CD4-positive, alpha-beta memory T cell (primary cell): ENCODE data around the gene PSG6. TPM values are rescaled to one million over a fixed set of nuclear protein-coding genes. Genes with fewer than 3 reads are reported as not detected.
"Not testable (repeated sequence)": the region's sequence is repeated elsewhere in the genome, so short reads cannot be mapped to it uniquely, and the experiment has no call there.

Experiments used
- CTCF ChIA-PET: fragments of 350-600 bp; sonication (Branson Sonifier 250); formaldehyde crosslinking; loops from one replicate; lab custom pipeline; 2021; ENCODE audit warnings: inconsistent platforms; ENCODE audit not compliant: partially characterized antibody; lab: Charles Lee
- POLR2A ChIA-PET: fragments of 350-600 bp; sonication (Branson Sonifier 250); formaldehyde crosslinking; loops from one replicate; lab custom pipeline; 2021; ENCODE audit not compliant: partially characterized antibody; lab: Charles Lee
- DNase-seq, 5 donors: peaks; one replicate each; pipeline versions ENCODE4 v3.0.0 to v3.0.0-alpha.2; 2020 to 2022; ENCODE audit warnings: mixed read lengths in 1 of 5
- H3K27ac ChIP-seq: one replicate; pipeline ENCODE4 v1.7.0; 2013; ENCODE audit warnings: low read depth, low read length
- H3K27me3 ChIP-seq: 2 replicates; pipeline ENCODE4 v1.7.0; 2013; ENCODE audit warnings: mild to moderate bottlenecking, low read length, moderate library complexity; ENCODE audit not compliant: insufficient read depth
- H3K36me3 ChIP-seq: 2 replicates; pipeline ENCODE4 v1.7.0; 2013; ENCODE audit warnings: mild to moderate bottlenecking, low read length, moderate library complexity; ENCODE audit not compliant: insufficient read depth
- H3K4me1 ChIP-seq: 2 replicates; pipeline ENCODE4 v1.7.0; 2013; ENCODE audit warnings: mild to moderate bottlenecking, low read length, moderate library complexity; ENCODE audit not compliant: insufficient read depth
- H3K4me3 ChIP-seq, 2 donors: one replicate each; pipeline ENCODE4 v1.7.0; 2013; ENCODE audit warnings: low read length in 2 of 2, mild to moderate bottlenecking in 1 of 2
- H3K9me3 ChIP-seq, 2 donors: one replicate each; pipeline ENCODE4 v1.7.0; 2013; ENCODE audit warnings: low read length in 2 of 2, control low read depth in 1 of 2; ENCODE audit not compliant: control insufficient read depth in 1 of 2
- H3K27ac Mint-ChIP-seq, 7 donors: one replicate each; pipeline ENCODE4 v1.8.0; 2020 to 2021; ENCODE audit warnings: mixed read lengths in 7 of 7, mild to moderate bottlenecking in 6 of 7, inconsistent platforms in 3 of 7, moderate library complexity in 3 of 7
- H3K27me3 Mint-ChIP-seq, 2 donors: one replicate each; pipeline ENCODE4 v1.8.0; 2020 to 2021; ENCODE audit warnings: mixed read lengths in 2 of 2
- H3K36me3 Mint-ChIP-seq, 2 donors: one replicate each; pipeline ENCODE4 v1.8.0; 2020 to 2021; ENCODE audit warnings: mixed read lengths in 2 of 2, inconsistent platforms in 1 of 2, mild to moderate bottlenecking in 1 of 2
- H3K4me1 Mint-ChIP-seq, 4 donors: one replicate each; pipeline ENCODE4 v1.8.0; 2020 to 2021; ENCODE audit warnings: mixed read lengths in 4 of 4, mild to moderate bottlenecking in 1 of 4
- H3K4me3 Mint-ChIP-seq, 8 donors: one replicate each; pipeline ENCODE4 v1.8.0; 2020 to 2021; ENCODE audit warnings: mixed read lengths in 8 of 8, mild to moderate bottlenecking in 7 of 8, moderate library complexity in 6 of 8, inconsistent platforms in 3 of 8
- H3K9me3 Mint-ChIP-seq, 8 donors: one replicate each; pipeline ENCODE4 v1.8.0; 2020 to 2021; ENCODE audit warnings: mixed read lengths in 8 of 8, mild to moderate bottlenecking in 5 of 8, inconsistent platforms in 3 of 8, moderate library complexity in 1 of 8
- intact Hi-C: fragments of 100-400 bp; cut with micrococcal nuclease; formaldehyde crosslinking; loops from one replicate; pipeline ENCODE4 v1.15.1; 2023
- polyA plus RNA-seq, 2 donors: library from polyadenylated mRNA; unstranded; fragments of 300-500 nt; fragmentation: Illumina TruSeq; gene quantifications; one replicate each; pipeline ENCODE4 v1.2.3, GENCODE V29; 2021
- total RNA-seq, 2 experiments: library from RNA; stranded (reverse); gene quantifications; one replicate each; pipeline ENCODE4 v1.2.3, GENCODE V29; 2021

Gene PSG6
- total and polyA plus RNA-seq, 4 experiments from 2014 or later: not detected

DNA sequence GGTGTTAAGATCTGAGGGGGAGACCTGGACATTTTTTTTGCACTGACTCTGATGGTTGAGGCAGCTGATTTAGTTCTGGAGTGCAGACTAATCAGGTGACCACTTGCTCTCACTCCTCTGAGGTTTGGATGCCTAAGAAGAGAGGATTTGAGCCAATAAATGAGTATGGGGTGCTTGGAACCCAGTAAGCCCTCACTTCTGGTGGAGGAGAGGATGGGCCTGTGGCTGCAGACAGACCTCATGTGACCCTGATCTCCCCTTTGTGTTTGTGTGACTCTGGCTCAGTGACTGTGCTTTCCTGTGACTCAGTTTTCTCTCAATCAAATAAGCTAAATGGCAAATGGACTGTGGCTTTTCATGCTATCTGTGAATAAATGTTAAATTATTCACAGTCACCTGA, 16.5 kb upstream of the PSG6 start:
- CTCF ChIA-PET, H3K27me3 Mint-ChIP-seq, H3K27ac ChIP-seq, POLR2A ChIA-PET, H3K9me3 ChIP-seq, H3K9me3 Mint-ChIP-seq, intact Hi-C loops, H3K27me3 ChIP-seq, H3K4me3 Mint-ChIP-seq, H3K27ac Mint-ChIP-seq, H3K4me1 ChIP-seq, H3K4me3 ChIP-seq, H3K36me3 Mint-ChIP-seq, DNase-seq, H3K36me3 ChIP-seq, H3K4me1 Mint-ChIP-seq: not testable (repeated sequence)

- H3K27ac Mint-ChIP-seq, CTCF ChIA-PET, H3K36me3 Mint-ChIP-seq, H3K36me3 ChIP-seq, H3K27ac ChIP-seq, H3K9me3 Mint-ChIP-seq, intact Hi-C loops, H3K4me3 Mint-ChIP-seq, H3K9me3 ChIP-seq, H3K4me1 ChIP-seq, DNase-seq, H3K4me3 ChIP-seq, H3K4me1 Mint-ChIP-seq, H3K27me3 ChIP-seq: not testable (repeated sequence)
- peaks cover 1 to 12% of the 10 kb centered on the region in 2 donors for H3K27me3 Mint-ChIP-seq
- POLR2A ChIA-PET: interaction anchor here (0.6 kb wide), 1 partner anchor 11 kb away, joined by 3 read pairs; no protein-coding TSS in a partner anchor
These were observed 15.7 kb upstream of the PSG6 start for GRCh38 chr19:42933412-42933811.

- H3K9me3 Mint-ChIP-seq, H3K36me3 ChIP-seq, H3K36me3 Mint-ChIP-seq, DNase-seq, H3K4me3 Mint-ChIP-seq, H3K27me3 ChIP-seq, H3K4me1 ChIP-seq, H3K4me3 ChIP-seq, POLR2A ChIA-PET, H3K27ac ChIP-seq, H3K9me3 ChIP-seq, intact Hi-C loops, H3K4me1 Mint-ChIP-seq, CTCF ChIA-PET, H3K27ac Mint-ChIP-seq: not testable (repeated sequence)
- H3K27me3 Mint-ChIP-seq: peaks cover 1 to 16% of the 10 kb centered on the region in 2 donors
These were observed 14.9 kb upstream of the PSG6 start for GRCh38 chr19:42932485-42933101.

GRCh38 chr19:42930214-42930613, 12.5 kb upstream of the PSG6 start:
- DNase-seq, intact Hi-C loops, H3K4me3 Mint-ChIP-seq, H3K27me3 ChIP-seq, H3K36me3 Mint-ChIP-seq, CTCF ChIA-PET, H3K4me1 ChIP-seq, H3K27ac ChIP-seq, H3K36me3 ChIP-seq, H3K9me3 ChIP-seq, H3K9me3 Mint-ChIP-seq, H3K4me1 Mint-ChIP-seq, H3K27ac Mint-ChIP-seq, POLR2A ChIA-PET, H3K4me3 ChIP-seq: not testable (repeated sequence)
- peaks cover 1 to 26% of the 10 kb centered on the region in 2 donors for H3K27me3 Mint-ChIP-seq

GRCh38 chr19:42928896-42929295, 11.2 kb upstream of the PSG6 start:
- Histone ChIP-seq H3K36me3 (no peaks in the 10 kb centered on the region), H3K4me1 (no peaks in the 10 kb centered on the region), H3K9me3 (no peaks in the 10 kb centered on the region), H3K4me3 (no peak overlapping the region), H3K27ac (no peak overlapping the region), H3K27me3 (no peaks in the 10 kb centered on the region)
- no peak for DNase-seq
- ChIA-PET CTCF (interaction anchor here (1.2 kb wide), 1 partner anchor 10 kb away, joined by 3 read pairs; no protein-coding TSS in a partner anchor), POLR2A (no interaction called here)
- H3K4me3 Mint-ChIP-seq: no peak overlapping the region
- H3K36me3 Mint-ChIP-seq: no peaks in the 10 kb centered on the region
- no peaks in the 10 kb centered on the region for H3K9me3 Mint-ChIP-seq
- no peak overlapping the region for H3K27ac Mint-ChIP-seq
- intact Hi-C loops: no loop called here
- no peaks in the 10 kb centered on the region for H3K4me1 Mint-ChIP-seq
- peaks cover 1 to 29% of the 10 kb centered on the region in 2 donors for H3K27me3 Mint-ChIP-seq

GRCh38 chr19:42926781-42927180, 9.1 kb upstream of the PSG6 start:
- H3K27ac ChIP-seq: no peak overlapping the region

DNA sequence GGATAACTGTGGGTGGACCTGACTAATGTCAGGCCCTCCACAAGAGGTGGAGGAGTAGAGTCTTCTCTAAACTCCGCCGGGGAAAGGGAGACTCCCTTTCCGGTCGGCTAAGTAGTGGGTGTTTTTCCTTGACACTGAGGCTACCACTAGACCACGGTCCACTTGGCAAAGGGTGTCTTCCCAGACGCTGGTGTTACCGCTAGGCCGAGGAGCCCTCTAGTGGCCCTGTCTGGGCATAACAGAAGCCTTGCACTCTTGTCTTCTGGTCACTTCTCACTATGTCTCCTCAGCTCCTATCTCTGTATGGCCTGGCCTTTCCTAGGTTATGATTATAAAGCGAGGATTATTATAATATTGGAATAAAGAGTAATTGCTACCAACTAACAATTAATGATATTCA, 5.4 kb upstream of the PSG6 start:
- POLR2A ChIA-PET: interaction anchor here (0.7 kb wide), 1 partner anchor 10 kb away, joined by 3 read pairs; no protein-coding TSS in a partner anchor
- H3K36me3 ChIP-seq, H3K27ac ChIP-seq, H3K4me3 ChIP-seq, H3K4me1 Mint-ChIP-seq, intact Hi-C loops, H3K4me3 Mint-ChIP-seq, H3K27ac Mint-ChIP-seq, H3K36me3 Mint-ChIP-seq, H3K27me3 ChIP-seq, CTCF ChIA-PET, H3K9me3 Mint-ChIP-seq, H3K4me1 ChIP-seq, H3K9me3 ChIP-seq: not testable (repeated sequence)
- peak in 1 of 5 donors; percentile 26 for DNase-seq
- peaks cover 4 to 22% of the 10 kb centered on the region in 2 donors for H3K27me3 Mint-ChIP-seq

More at GRCh38 chr19:42926781-42927180, 9.1 kb upstream of the PSG6 start:
- intact Hi-C loops: no loop called here
- no peak overlapping the region for H3K4me3 Mint-ChIP-seq
- no peaks in the 10 kb centered on the region for H3K4me1 ChIP-seq
- no peaks in the 10 kb centered on the region for H3K9me3 ChIP-seq
- no peak for DNase-seq
- no peaks in the 10 kb centered on the region for H3K36me3 Mint-ChIP-seq
- H3K27me3 Mint-ChIP-seq: peaks cover 5 to 29% of the 10 kb centered on the region in 2 donors
- H3K9me3 Mint-ChIP-seq: no peaks in the 10 kb centered on the region
- no peaks in the 10 kb centered on the region for H3K4me1 Mint-ChIP-seq
- no peak overlapping the region for H3K27ac Mint-ChIP-seq
- ChIA-PET CTCF (no interaction called here), POLR2A (no interaction called here)
- no peak overlapping the region for H3K4me3 ChIP-seq
- no peaks in the 10 kb centered on the region for H3K27me3 ChIP-seq
- H3K36me3 ChIP-seq: no peaks in the 10 kb centered on the region
